CD4-positive, alpha-beta T cell (primary cell): ENCODE results near the gene ARMC9. TPM values are rescaled to one million over a fixed set of nuclear protein-coding genes. Genes with fewer than 3 reads are reported as not detected.

Experiments used
- ATAC-seq: fragments of 200-7000 bp; cut with Tn5 transposase; one replicate; pipeline ENCODE4 v1.10.0; 2022; ENCODE audit warnings: mild to moderate bottlenecking; ENCODE audit not compliant: poor library complexity
- CTCF ChIA-PET: fragments of 350-600 bp; sonication (Branson Sonifier 250); formaldehyde crosslinking; loops from one replicate; lab custom pipeline; 2021; ENCODE audit warnings: antibody characterized with exemption, inconsistent platforms; lab: Charles Lee
- POLR2A ChIA-PET: fragments of 350-600 bp; sonication (Branson Sonifier 250); formaldehyde crosslinking; loops from one replicate; lab custom pipeline; 2021; ENCODE audit warnings: antibody characterized with exemption, inconsistent platforms; lab: Charles Lee
- DNase-seq, 14 experiments: peaks; one replicate each; pipeline ENCODE4 v3.0.0-alpha.2; 2013 to 2020; ENCODE audit warnings: mixed read lengths in 2 of 14
- H3K27ac ChIP-seq, 2 donors: one replicate each; pipeline versions ENCODE4 v1.5.1 to v1.7.0; 2013; ENCODE audit warnings: low read length in 2 of 2, low read depth in 1 of 2, mild to moderate bottlenecking in 1 of 2
- H3K27me3 ChIP-seq, 2 experiments: 1 replicate in 1 of 2; 2 replicates in 1 of 2; pipeline versions ENCODE4 v1.6.1 to v1.7.0; 2013; ENCODE audit warnings: low read length in 2 of 2, control low read depth in 1 of 2, mild to moderate bottlenecking in 1 of 2, moderate library complexity in 1 of 2; ENCODE audit not compliant: insufficient read depth in 2 of 2, control insufficient read depth in 1 of 2
- H3K36me3 ChIP-seq: one replicate; pipeline ENCODE4 v1.6.1; 2013; ENCODE audit warnings: low read length, control low read depth; ENCODE audit not compliant: insufficient read depth
- H3K4me1 ChIP-seq: one replicate; pipeline ENCODE4 v1.6.1; 2013; ENCODE audit warnings: low read length, control low read depth; ENCODE audit not compliant: insufficient read depth
- H3K4me3 ChIP-seq: one replicate; pipeline ENCODE4 v1.5.1; 2013; ENCODE audit warnings: mild to moderate bottlenecking, low read length, moderate library complexity
- H3K9me3 ChIP-seq, 2 experiments: 1 replicate in 1 of 2; 2 replicates in 1 of 2; pipeline versions ENCODE4 v1.6.1 to v1.7.0; 2013; ENCODE audit warnings: low read length in 2 of 2, mild to moderate bottlenecking in 2 of 2, control low read depth in 1 of 2, moderate library complexity in 1 of 2; ENCODE audit not compliant: control insufficient read depth in 1 of 2, insufficient read depth in 1 of 2
- H3K27ac Mint-ChIP-seq: one replicate; pipeline ENCODE4 v1.8.0; 2020; ENCODE audit warnings: mixed read lengths
- H3K27me3 Mint-ChIP-seq: one replicate; pipeline ENCODE4 v1.8.0; 2021; ENCODE audit warnings: mixed read lengths
- H3K36me3 Mint-ChIP-seq: one replicate; pipeline ENCODE4 v1.8.0; 2021; ENCODE audit warnings: low read depth, mixed read lengths
- H3K4me1 Mint-ChIP-seq: one replicate; pipeline ENCODE4 v1.8.0; 2021; ENCODE audit warnings: low read depth, mixed read lengths
- H3K4me3 Mint-ChIP-seq: one replicate; pipeline ENCODE4 v1.8.0; 2020; ENCODE audit warnings: mild to moderate bottlenecking, mixed read lengths
- H3K9me3 Mint-ChIP-seq: one replicate; pipeline ENCODE4 v1.8.0; 2020; ENCODE audit warnings: mixed read lengths
- CTCF ChIP-seq: fragments of 200-600 bp; IDR thresholded peaks from one replicate; pipeline ENCODE4 v1.8.0; 2022; ENCODE audit warnings: antibody characterized with exemption, mild to moderate bottlenecking
- intact Hi-C, 2 experiments: fragments of 100-400 bp; cut with DNase I in 1 of 2; cut with micrococcal nuclease in 1 of 2; formaldehyde crosslinking; loops; one replicate each; pipeline versions ENCODE4 v1.15.1 to v1.9.0; 2023 to 2025; cut with DNase I, micrococcal nuclease
- total RNA-seq, 174 experiments: library from RNA in 2 of 174; stranded (reverse) in 2 of 174; gene quantifications; one replicate each; pipeline ENCODE4 v1.2.3 and lab custom pipeline; 2021 to 2026

The ARMC9 gene
- total RNA-seq, 2 experiments from 2014 or later, result 0.16 to 0.42 TPM

- DNase-seq, result no peak
- TF ChIP-seq CTCF, result no peak
- no peak overlapping the region for H3K27ac Mint-ChIP-seq
Measured at GRCh38 chr2:231336700-231337099, 138.3 kb downstream of the ARMC9 start.

GRCh38 chr2:231337807-231338759, 139.7 kb downstream of the ARMC9 start:
- Histone ChIP-seq H3K9me3 (no peaks in the 10 kb centered on the region), H3K27ac (no peak overlapping the region), H3K27me3 (no peaks in the 10 kb centered on the region), H3K4me3 (no peak overlapping the region), H3K4me1 (no peaks in the 10 kb centered on the region), H3K36me3 (no peaks in the 10 kb centered on the region)
- no peak overlapping the region for H3K27ac Mint-ChIP-seq
- no peaks in the 10 kb centered on the region for H3K27me3 Mint-ChIP-seq
- H3K4me3 Mint-ChIP-seq, result no peak overlapping the region
- no peaks in the 10 kb centered on the region for H3K36me3 Mint-ChIP-seq
- no peak for DNase-seq
- H3K4me1 Mint-ChIP-seq, result no peaks in the 10 kb centered on the region
- ATAC-seq, result no peak
- intact Hi-C loops, result loop anchor here in 1 of 2 experiments (5.0 kb wide), 1 partner anchor 299 kb away; no protein-coding TSS in a partner anchor
- TF ChIP-seq CTCF, result no peak
- H3K9me3 Mint-ChIP-seq, result no peaks in the 10 kb centered on the region
- POLR2A ChIA-PET, result no interaction called here
- CTCF ChIA-PET, result no interaction called here

More at GRCh38 chr2:231336700-231337099, 138.3 kb downstream of the ARMC9 start:
- Mint-ChIP-seq H3K9me3 (no peaks in the 10 kb centered on the region), H3K27me3 (no peaks in the 10 kb centered on the region), H3K36me3 (no peaks in the 10 kb centered on the region), H3K4me1 (no peaks in the 10 kb centered on the region), H3K4me3 (no peak overlapping the region)
- Histone ChIP-seq H3K27me3 (no peaks in the 10 kb centered on the region), H3K9me3 (no peaks in the 10 kb centered on the region), H3K27ac (no peak overlapping the region), H3K36me3 (no peaks in the 10 kb centered on the region), H3K4me3 (no peak overlapping the region), H3K4me1 (no peaks in the 10 kb centered on the region)
- ChIA-PET POLR2A (no interaction called here), CTCF (no interaction called here)
- intact Hi-C loops, result loop anchor here in 1 of 2 experiments (5.0 kb wide), 1 partner anchor 301 kb away; no protein-coding TSS in a partner anchor
- no peak for ATAC-seq

- intact Hi-C loops, result loop anchor here in 1 of 2 experiments (5.0 kb wide), 1 partner anchor 298 kb away; no protein-coding TSS in a partner anchor
- Histone ChIP-seq H3K36me3 (no peaks in the 10 kb centered on the region), H3K27me3 (no peaks in the 10 kb centered on the region), H3K27ac (no peak overlapping the region), H3K4me1 (no peaks in the 10 kb centered on the region), H3K4me3 (no peak overlapping the region), H3K9me3 (no peaks in the 10 kb centered on the region)
- H3K36me3 Mint-ChIP-seq, result no peaks in the 10 kb centered on the region
- no peak for TF ChIP-seq CTCF
- H3K9me3 Mint-ChIP-seq, result no peaks in the 10 kb centered on the region
- DNase-seq, result no peak
- ChIA-PET POLR2A (no interaction called here), CTCF (no interaction called here)
- H3K27ac Mint-ChIP-seq, result no peak overlapping the region
- no peaks in the 10 kb centered on the region for H3K27me3 Mint-ChIP-seq
- no peak overlapping the region for H3K4me3 Mint-ChIP-seq
- ATAC-seq, result no peak
- H3K4me1 Mint-ChIP-seq, result no peaks in the 10 kb centered on the region
Measured at GRCh38 chr2:231339316-231339715, 140.9 kb downstream of the ARMC9 start.
